Uterus (tissue), 2 donors: ENCODE measurements around the gene FAM227B.

ENCODE experiments used
- CTCF ChIP-seq, 4 experiments: fragments of 200-600 bp in 2 of 4; fragments of 450-650 bp in 2 of 4; sonication (generic) in 2 of 4; IDR thresholded peaks; one replicate each; pipeline ENCODE4 v1.5.1; 2016 to 2019; ENCODE audit warnings: antibody characterized with exemption in 4 of 4, mild to moderate bottlenecking in 2 of 4, moderate library complexity in 1 of 4
- POLR2A ChIP-seq, 2 donors: fragments of 450-650 bp; IDR thresholded peaks; one replicate each; pipeline ENCODE4 v1.6.1; 2016; ENCODE audit warnings: antibody characterized with exemption in 2 of 2, mild to moderate bottlenecking in 1 of 2, moderate library complexity in 1 of 2

GRCh38 chr15:49621401-49621811, 788 bp upstream of the FAM227B start:
- TF ChIP-seq CTCF (IDR thresholded peaks at IDR 0.05), result no peak
- no peak for TF ChIP-seq POLR2A (IDR thresholded peaks at IDR 0.05)
